Adrenal gland (tissue), 12 donors: ENCODE results near the gene SHISA5. TPM values are rescaled to one million over a fixed set of nuclear protein-coding genes. Genes with fewer than 3 reads are reported as not detected.

Source experiments
- DNase-seq, 7 donors: peaks; one replicate each; pipeline ENCODE4 v3.0.0-alpha.2; 2019 to 2020
- H3K27ac ChIP-seq, 5 donors: fragments of 200-600 bp; sonication (generic) in 4 of 5; 1 replicate in 3 of 5; 2 replicates in 2 of 5; pipeline versions ENCODE4 v1.5.1 to v1.8.0; 2016 to 2020; ENCODE audit warnings: mild to moderate bottlenecking in 1 of 5
- H3K27me3 ChIP-seq: fragments of 200-600 bp; 2 replicates; pipeline ENCODE4 v1.8.0; 2021
- H3K36me3 ChIP-seq, 2 donors: fragments of 200-600 bp; replicated peaks in 1 of 2; 1 replicate in 1 of 2; 2 replicates in 1 of 2; pipeline versions ENCODE4 v1.5.1 to v1.8.0; 2018 to 2022
- H3K4me1 ChIP-seq, 2 donors: fragments of 200-600 bp; replicated peaks in 1 of 2; 1 replicate in 1 of 2; 2 replicates in 1 of 2; pipeline versions ENCODE4 v1.5.1 to v1.8.0; 2018 to 2021
- H3K4me3 ChIP-seq, 4 donors: fragments of 200-600 bp; sonication (generic) in 3 of 4; one replicate each; pipeline ENCODE4 v1.5.1; 2016 to 2018
- H3K9me3 ChIP-seq, 3 donors: fragments of 200-600 bp; sonication (generic) in 1 of 3; replicated peaks in 1 of 3; 1 replicate in 2 of 3; 2 replicates in 1 of 3; pipeline versions ENCODE4 v1.5.1 to v1.8.0; 2016 to 2021
- CTCF ChIP-seq, 6 experiments: fragments of 450-650 bp in 4 of 6; fragments of 200-600 bp in 2 of 6; sonication (generic) in 1 of 6; IDR thresholded peaks; 1 replicate in 5 of 6; 2 replicates in 1 of 6; pipeline versions ENCODE4 v1.5.1 to v1.8.0; 2016 to 2021; ENCODE audit warnings: antibody characterized with exemption in 6 of 6, mild to moderate bottlenecking in 2 of 6, moderate library complexity in 1 of 6
- POLR2A ChIP-seq, 2 donors: fragments of 450-650 bp; IDR thresholded peaks; one replicate each; pipeline ENCODE4 v1.6.1; 2017; ENCODE audit warnings: antibody characterized with exemption in 2 of 2, mild to moderate bottlenecking in 2 of 2, moderate library complexity in 1 of 2
- WGBS, 4 donors: extraction: QIAGEN DNeasy Blood & Tissue Kit in 2 of 4; methylation state at CpG; one replicate each; pipeline versions ENCODE4 v1.1.5 to v1.1.7; 2013 to 2017; 5-methylcytosine and 5-hydroxymethylcytosine counted together
- intact Hi-C, 2 donors: fragments of 100-400 bp; cut with DNase I; formaldehyde crosslinking; loops; one replicate each; pipeline versions ENCODE4 v1.14.1 to v1.15.0; 2022 to 2023
- polyA plus RNA-seq, 3 donors: library from polyadenylated mRNA; stranded (reverse); fragments of 200-250 nt in 2 of 3; fragments of 350-450 nt in 1 of 3; fragmentation: Illumina TruSeq in 1 of 3; extraction: RNeasy Lipid Tissue Mini Kit (QIAGEN cat#74804) in 1 of 3; gene quantifications; one replicate each; pipeline ENCODE4 v1.2.3, GENCODE V29; 2013 to 2014
- total RNA-seq, 9 donors: library from RNA; depleted of rRNA in 4 of 9; stranded (reverse); fragments of >200 nt in 4 of 9; fragments of 120-200 nt in 1 of 9; fragmentation: NEBNext Ultra II Directional in 1 of 9; extraction: Animal tissue kit (Norgen Biotek cat#: 25700) in 1 of 9; gene quantifications; one replicate each; pipeline versions ENCODE4 v1.1.0 to v1.2.4, GENCODE V29; 2013 to 2023
- donor health status: healthy with polysubstance abuse.
- donor health status: Bipolar disorder and iron deficiency.
- donor health status: DM: yes; HTN: yes; CAD: no.
- donor health status: DM: no; HTN: no; CAD: no.
- donor health status: DM: no; HTN: no; CAD: no.
- donor health status: DM: yes; HTN: yes; CAD: no.

Gene SHISA5
- total and polyA plus RNA-seq, 12 donors = 77.2 to 167 (median 128) TPM

DNA sequence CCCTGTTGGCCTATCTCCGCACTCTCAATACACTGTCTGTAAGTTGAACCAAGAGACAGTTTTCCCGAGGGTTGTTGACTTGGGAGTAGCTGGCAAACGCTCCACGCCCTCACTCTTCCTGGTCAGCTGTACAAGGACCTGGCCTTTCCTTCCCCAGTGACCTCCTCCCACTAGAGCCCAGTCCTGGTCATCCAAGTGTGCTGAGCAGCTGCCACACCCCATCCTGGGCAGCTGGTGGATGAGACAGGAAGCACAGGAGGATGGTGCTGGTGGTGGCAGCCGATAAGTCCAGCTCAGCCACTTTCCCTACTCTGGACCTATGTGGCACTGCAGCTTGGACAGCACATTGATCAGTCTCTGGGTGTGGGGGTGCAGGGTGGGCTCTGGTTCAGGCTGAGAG, 32.8 kb upstream of the SHISA5 start:
- Histone ChIP-seq H3K4me3 (no peak overlapping the region), H3K27ac (no peak overlapping the region), H3K27me3 (no peaks in the 10 kb centered on the region), H3K9me3 (no peaks in the 10 kb centered on the region), H3K36me3 (peaks cover 0 to 4% of the 10 kb centered on the region in 2 donors), H3K4me1 (no peaks in the 10 kb centered on the region)
- no peak for DNase-seq
- TF ChIP-seq CTCF (IDR thresholded peaks at IDR 0.05) = no peak
- intact Hi-C loops = no loop called here
- 83 to 92% (median 87%) methylated on average over 2 to 5 of the region's 5 CpGs for WGBS, 4 donors

- no peak overlapping the region for H3K4me3 ChIP-seq
- intact Hi-C loops = no loop called here
- DNase-seq = no peak
- H3K27ac ChIP-seq = no peak overlapping the region
- no peak for TF ChIP-seq CTCF (IDR thresholded peaks at IDR 0.05)
- H3K4me1 ChIP-seq = no peaks in the 10 kb centered on the region
- no peaks in the 10 kb centered on the region for H3K27me3 ChIP-seq
- H3K9me3 ChIP-seq = no peaks in the 10 kb centered on the region
- WGBS, 4 donors = 92 to 98% (median 94%) methylated on average over 13 to 19 of the region's 19 CpGs
- H3K36me3 ChIP-seq = peaks cover 0 to 4% of the 10 kb centered on the region in 2 donors
Observed at GRCh38 chr3:48536116-48536515, 32.1 kb upstream of the SHISA5 start.

- Histone ChIP-seq H3K4me3 (no peak overlapping the region), H3K9me3 (no peaks in the 10 kb centered on the region), H3K36me3 (peaks cover 0 to 4% of the 10 kb centered on the region in 2 donors), H3K4me1 (no peaks in the 10 kb centered on the region), H3K27me3 (no peaks in the 10 kb centered on the region), H3K27ac (no peak overlapping the region)
- intact Hi-C loops = no loop called here
- no peak for DNase-seq
- WGBS, 4 donors = 90 to 96% (median 94%) methylated on average over 3 to 4 of the region's 4 CpGs
- no peak for TF ChIP-seq CTCF (IDR thresholded peaks at IDR 0.05)
- no peak for TF ChIP-seq POLR2A (IDR thresholded peaks at IDR 0.05)
Observed at GRCh38 chr3:48535578-48535977, 31.6 kb upstream of the SHISA5 start.

DNA sequence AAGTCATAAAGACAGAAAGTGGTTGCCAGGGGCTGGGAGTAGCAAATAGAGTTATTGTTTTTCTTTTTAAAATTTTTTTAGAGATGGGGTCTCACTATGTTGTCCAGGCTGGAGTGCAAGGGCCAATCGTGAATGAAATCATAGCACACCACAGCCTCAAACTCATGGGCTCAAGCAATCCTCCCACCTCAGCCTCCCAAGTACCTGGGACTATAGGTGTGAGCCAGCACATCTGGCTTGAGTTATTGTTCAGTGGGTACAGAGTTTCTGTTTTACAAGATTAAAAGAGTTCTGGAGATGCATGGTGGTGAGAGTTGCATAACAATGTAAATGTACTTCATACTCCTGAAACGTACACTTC, 29.0 kb upstream of the SHISA5 start:
- intact Hi-C loops = no loop called here
- WGBS, 4 donors = 79 to 85% (median 83%) methylated on average over 2 of the region's 2 CpGs
- no peak for DNase-seq
- Histone ChIP-seq H3K36me3 (peaks cover 0 to 4% of the 10 kb centered on the region in 2 donors), H3K4me1 (no peaks in the 10 kb centered on the region), H3K4me3 (no peak overlapping the region), H3K27ac (no peak overlapping the region), H3K27me3 (no peaks in the 10 kb centered on the region), H3K9me3 (no peaks in the 10 kb centered on the region)
- TF ChIP-seq POLR2A (IDR thresholded peaks at IDR 0.05) (no peak), CTCF (IDR thresholded peaks at IDR 0.05) (no peak)
